Tibial artery (tissue), 4 donors: Measurements from ENCODE around the gene TBC1D2B.
A peak's percentile ranks its signal among the peaks of the same experiment; 100 is the strongest.

ENCODE experiments used
- DNase-seq, 2 donors: peaks; one replicate each; pipeline ENCODE4 v3.0.0-alpha.2; 2019
- H3K27ac ChIP-seq, 2 donors: fragments of 200-600 bp; sonication (generic) in 1 of 2; 1 replicate in 1 of 2; 2 replicates in 1 of 2; pipeline ENCODE4 v1.5.1; 2018 to 2019; ENCODE audit warnings: mild to moderate bottlenecking in 1 of 2
- H3K27me3 ChIP-seq, 2 donors: fragments of 200-600 bp; sonication (generic) in 1 of 2; one replicate each; pipeline versions ENCODE4 v1.5.1 to v1.6.0; 2016 to 2019
- H3K36me3 ChIP-seq, 3 donors: fragments of 200-600 bp; sonication (generic) in 2 of 3; one replicate each; pipeline ENCODE4 v1.5.1; 2016 to 2019; ENCODE audit warnings: mild to moderate bottlenecking in 2 of 3
- H3K4me1 ChIP-seq, 4 donors: fragments of 200-600 bp; sonication (generic) in 2 of 4; 1 replicate in 3 of 4; 2 replicates in 1 of 4; pipeline ENCODE4 v1.5.1; 2016 to 2019
- H3K4me3 ChIP-seq, 2 donors: fragments of 200-600 bp; sonication (generic) in 1 of 2; 1 replicate in 1 of 2; 2 replicates in 1 of 2; pipeline ENCODE4 v1.5.1; 2018 to 2019; ENCODE audit warnings: mild to moderate bottlenecking in 2 of 2
- H3K9me3 ChIP-seq, 3 donors: fragments of 200-600 bp; sonication (generic) in 1 of 3; one replicate each; pipeline ENCODE4 v1.5.1; 2016 to 2019
- CTCF ChIP-seq, 2 experiments: fragments of 200-600 bp in 1 of 2; fragments of 450-650 bp in 1 of 2; IDR thresholded peaks; one replicate each; pipeline ENCODE4 v1.5.1; 2017 to 2019; ENCODE audit warnings: antibody characterized with exemption in 2 of 2, mild to moderate bottlenecking in 1 of 2, moderate library complexity in 1 of 2
- intact Hi-C: fragments of 100-400 bp; cut with DNase I; formaldehyde crosslinking; loops from one replicate; pipeline ENCODE4 v1.15.0; 2023; ENCODE audit warnings: low total_unique reads

TBC1D2B gene

DNA sequence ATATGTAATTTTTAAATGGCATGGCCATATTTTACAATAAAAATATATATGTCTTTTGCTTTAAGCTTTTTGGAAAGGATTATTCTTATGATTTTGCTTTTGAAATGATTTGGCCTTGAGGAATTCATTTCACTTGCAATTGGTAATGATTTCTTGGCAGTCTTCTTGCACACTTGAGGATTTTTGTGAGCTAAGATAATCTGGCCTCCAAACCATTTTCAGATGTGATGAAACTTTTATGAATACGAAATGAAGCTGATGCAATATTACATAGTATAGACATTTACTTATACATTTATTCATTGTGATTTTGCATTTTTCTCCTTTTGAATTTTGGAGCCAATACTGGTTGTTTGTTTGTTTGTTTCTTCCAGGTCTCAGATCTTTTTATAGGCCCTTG is 8.4 kb upstream of the TBC1D2B start:
- Histone ChIP-seq H3K36me3 (no peaks in the 10 kb centered on the region), H3K4me3 (no peak overlapping the region), H3K9me3 (no peaks in the 10 kb centered on the region), H3K4me1 (no peaks in the 10 kb centered on the region), H3K27ac (no peak overlapping the region), H3K27me3 (no peaks in the 10 kb centered on the region)
- no peak for TF ChIP-seq CTCF (IDR thresholded peaks at IDR 0.05)
- no peak for DNase-seq
- intact Hi-C loops: no loop called here

- H3K36me3 ChIP-seq: no peaks in the 10 kb centered on the region
- no peak overlapping the region for H3K27ac ChIP-seq
- DNase-seq: no peak
- H3K4me1 ChIP-seq: no peaks in the 10 kb centered on the region
- H3K4me3 ChIP-seq: no peak overlapping the region
- H3K27me3 ChIP-seq: no peaks in the 10 kb centered on the region
- no peaks in the 10 kb centered on the region for H3K9me3 ChIP-seq
- TF ChIP-seq CTCF (IDR thresholded peaks at IDR 0.05): no peak
- intact Hi-C loops: no loop called here
Measured at GRCh38 chr15:78084449-78084750, 6.9 kb upstream of the TBC1D2B start.

DNA sequence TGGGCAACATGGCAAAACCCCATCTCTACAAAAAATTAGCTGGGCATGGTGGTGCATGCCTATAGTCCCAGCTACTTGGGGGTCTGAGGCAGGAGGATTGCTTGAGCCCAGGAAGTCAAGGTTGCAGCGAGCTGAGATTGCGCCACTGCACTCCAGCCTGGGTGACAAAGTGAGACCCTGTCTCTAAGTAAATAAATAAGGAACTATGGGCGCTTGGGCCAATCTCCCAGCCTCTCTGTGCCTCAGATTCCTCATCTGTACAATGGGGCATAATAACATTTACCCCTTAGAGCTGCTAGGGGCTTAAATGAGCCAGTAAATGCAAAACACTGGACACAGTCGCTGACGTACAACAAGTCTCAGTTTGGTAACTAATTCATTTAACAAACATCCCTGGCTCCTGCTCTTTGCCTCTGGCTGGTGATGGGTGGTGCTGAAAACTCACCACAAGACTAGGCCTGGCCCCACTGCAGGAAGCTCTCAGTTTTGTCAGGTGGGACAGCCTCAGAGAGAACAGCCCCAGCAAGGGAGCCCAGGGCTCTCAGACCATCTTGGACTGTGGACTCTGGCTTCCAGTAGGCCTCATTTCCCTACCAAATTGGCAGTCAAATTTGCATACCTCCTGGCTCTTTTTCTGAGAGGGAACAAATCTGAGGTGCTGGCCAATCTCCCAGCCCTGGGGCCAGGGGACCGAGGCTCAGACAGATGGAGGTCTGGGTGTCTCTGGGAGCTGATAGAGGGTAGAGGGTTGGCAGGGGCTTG is 6.4 kb upstream of the TBC1D2B start:
- no peak for TF ChIP-seq CTCF (IDR thresholded peaks at IDR 0.05)
- no peaks in the 10 kb centered on the region for H3K27me3 ChIP-seq
- intact Hi-C loops: no loop called here
- H3K9me3 ChIP-seq: no peaks in the 10 kb centered on the region
- H3K27ac ChIP-seq: no peak overlapping the region
- DNase-seq: peak in 1 of 2 donors; percentile 38
- H3K36me3 ChIP-seq: no peaks in the 10 kb centered on the region
- H3K4me3 ChIP-seq: no peak overlapping the region
- no peaks in the 10 kb centered on the region for H3K4me1 ChIP-seq

GRCh38 chr15:78083186-78083585 is 5.7 kb upstream of the TBC1D2B start:
- DNase-seq: peak in 1 of 2 donors; percentile 61
- no peaks in the 10 kb centered on the region for H3K27me3 ChIP-seq
- H3K9me3 ChIP-seq: no peaks in the 10 kb centered on the region
- TF ChIP-seq CTCF (IDR thresholded peaks at IDR 0.05): no peak
- H3K4me1 ChIP-seq: peaks cover 0 to 2% (median 1%) of the 10 kb centered on the region in 4 donors
- intact Hi-C loops: no loop called here
- no peak overlapping the region for H3K4me3 ChIP-seq
- no peak overlapping the region for H3K27ac ChIP-seq
- no peaks in the 10 kb centered on the region for H3K36me3 ChIP-seq

DNA sequence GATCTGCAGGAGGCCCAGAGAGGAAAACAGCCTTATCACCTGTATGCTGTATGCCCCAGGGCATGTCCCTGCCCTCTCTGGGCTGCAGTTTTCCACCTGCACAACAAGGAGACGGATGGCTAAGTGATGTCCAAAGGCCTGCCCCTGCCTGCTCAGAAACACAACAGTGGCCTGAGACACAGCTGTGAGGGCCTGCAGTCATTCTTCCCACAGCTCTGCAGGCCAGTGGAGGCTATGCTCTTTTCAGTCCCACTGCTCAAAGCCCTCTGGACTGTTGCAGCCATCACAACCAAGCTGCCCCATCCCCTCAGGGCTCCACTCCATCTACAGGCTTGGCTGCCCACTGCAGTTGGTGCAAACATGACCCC is 5.2 kb upstream of the TBC1D2B start:
- H3K4me1 ChIP-seq: peaks cover 0 to 7% (median 5%) of the 10 kb centered on the region in 4 donors
- H3K9me3 ChIP-seq: no peaks in the 10 kb centered on the region
- H3K36me3 ChIP-seq: no peaks in the 10 kb centered on the region
- no peaks in the 10 kb centered on the region for H3K27me3 ChIP-seq
- no peak for TF ChIP-seq CTCF (IDR thresholded peaks at IDR 0.05)
- no peak overlapping the region for H3K4me3 ChIP-seq
- intact Hi-C loops: no loop called here
- no peak overlapping the region for H3K27ac ChIP-seq
- no peak for DNase-seq
